Sigmoid colon (tissue), 4 donors: ENCODE measurements around the gene RPL22.

Experiments used
- CTCF ChIP-seq, 4 experiments: fragments of 450-650 bp in 3 of 4; fragments of 200-600 bp in 1 of 4; IDR thresholded peaks; one replicate each; pipeline ENCODE4 v1.5.1; 2016 to 2019; ENCODE audit warnings: antibody characterized with exemption in 4 of 4, mild to moderate bottlenecking in 3 of 4, moderate library complexity in 2 of 4
- EP300 ChIP-seq, 4 donors: sonication (generic); formaldehyde crosslinking; IDR thresholded peaks; one replicate each; pipeline ENCODE4 v1.6.1; 2017; ENCODE audit warnings: antibody characterized with exemption in 4 of 4
- POLR2A ChIP-seq, 2 donors: fragments of 450-650 bp; IDR thresholded peaks; one replicate each; pipeline ENCODE4 v1.6.1; 2016; ENCODE audit warnings: antibody characterized with exemption in 2 of 2, mild to moderate bottlenecking in 2 of 2, moderate library complexity in 2 of 2
- POLR2AphosphoS5 ChIP-seq, 4 donors: sonication (generic); formaldehyde crosslinking; IDR thresholded peaks; one replicate each; pipeline ENCODE4 v1.6.1; 2017; ENCODE audit warnings: antibody characterized with exemption in 4 of 4

- TF ChIP-seq CTCF (IDR thresholded peaks at IDR 0.05) = no peak
- TF ChIP-seq EP300 (IDR thresholded peaks at IDR 0.05) = no peak
- TF ChIP-seq POLR2AphosphoS5 (IDR thresholded peaks at IDR 0.05) = no peak
- no peak for TF ChIP-seq POLR2A (IDR thresholded peaks at IDR 0.05)
Measured at GRCh38 chr1:6180268-6180706, 19.1 kb downstream of the RPL22 start, which contains the start of gene CHD5.
